Neural cell (in vitro differentiated cells): Measurements from ENCODE around the gene LRBA.

ENCODE experiments used
- EP300 ChIP-seq: fragments of 450-650 bp; conservative IDR thresholded peaks from 2 replicates; pipeline ENCODE4 v1.6.1; 2014; ENCODE audit warnings: antibody characterized with exemption, mild to moderate bottlenecking, moderate library complexity; ENCODE audit not compliant: poor library complexity, severe bottlenecking
- EZH2 ChIP-seq: fragments of 200-600, 300-800 bp; shearing (Covaris generic), sonication (generic); IDR thresholded peaks from 2 replicates; pipeline ENCODE4 v1.6.1; 2014; ENCODE audit warnings: antibody characterized with exemption, low read length, borderline replicate concordance, mild to moderate bottlenecking; ENCODE audit not compliant: insufficient read depth, poor library complexity, severe bottlenecking
- MXI1 ChIP-seq: fragments of 450-650 bp; conservative IDR thresholded peaks from 2 replicates; pipeline ENCODE4 v1.6.1; 2014; ENCODE audit warnings: antibody characterized with exemption, mild to moderate bottlenecking; ENCODE audit not compliant: poor library complexity, severe bottlenecking
- POLR2AphosphoS5 ChIP-seq: IDR thresholded peaks from 2 replicates; pipeline ENCODE4 v1.6.1; 2012
- RAD21 ChIP-seq: fragments of 450-650 bp; conservative IDR thresholded peaks from 2 replicates; pipeline ENCODE4 v1.6.1; 2014; ENCODE audit warnings: antibody characterized with exemption, mild to moderate bottlenecking, moderate library complexity
- REST ChIP-seq: IDR thresholded peaks from 2 replicates; pipeline ENCODE4 v1.6.1; 2012; ENCODE audit warnings: borderline replicate concordance
- SMC3 ChIP-seq: fragments of 450-650 bp; conservative IDR thresholded peaks from 2 replicates; pipeline ENCODE4 v1.6.1; 2014; ENCODE audit warnings: antibody characterized with exemption, mild to moderate bottlenecking, moderate library complexity; ENCODE audit not compliant: poor library complexity
- TAF1 ChIP-seq: IDR thresholded peaks from 2 replicates; pipeline ENCODE4 v1.6.1; 2012; ENCODE audit warnings: low read depth
- TF ChIP-seq, protein P1 (sequence below): fragments of 450-650 bp; IDR thresholded peaks from 2 replicates; pipeline ENCODE4 v1.5.1; 2014; ENCODE audit warnings: antibody characterized with exemption, mild to moderate bottlenecking, moderate library complexity; ENCODE audit not compliant: poor library complexity, severe bottlenecking

- TF ChIP-seq POLR2AphosphoS5, result no peak
- TF ChIP-seq, protein P1, sequence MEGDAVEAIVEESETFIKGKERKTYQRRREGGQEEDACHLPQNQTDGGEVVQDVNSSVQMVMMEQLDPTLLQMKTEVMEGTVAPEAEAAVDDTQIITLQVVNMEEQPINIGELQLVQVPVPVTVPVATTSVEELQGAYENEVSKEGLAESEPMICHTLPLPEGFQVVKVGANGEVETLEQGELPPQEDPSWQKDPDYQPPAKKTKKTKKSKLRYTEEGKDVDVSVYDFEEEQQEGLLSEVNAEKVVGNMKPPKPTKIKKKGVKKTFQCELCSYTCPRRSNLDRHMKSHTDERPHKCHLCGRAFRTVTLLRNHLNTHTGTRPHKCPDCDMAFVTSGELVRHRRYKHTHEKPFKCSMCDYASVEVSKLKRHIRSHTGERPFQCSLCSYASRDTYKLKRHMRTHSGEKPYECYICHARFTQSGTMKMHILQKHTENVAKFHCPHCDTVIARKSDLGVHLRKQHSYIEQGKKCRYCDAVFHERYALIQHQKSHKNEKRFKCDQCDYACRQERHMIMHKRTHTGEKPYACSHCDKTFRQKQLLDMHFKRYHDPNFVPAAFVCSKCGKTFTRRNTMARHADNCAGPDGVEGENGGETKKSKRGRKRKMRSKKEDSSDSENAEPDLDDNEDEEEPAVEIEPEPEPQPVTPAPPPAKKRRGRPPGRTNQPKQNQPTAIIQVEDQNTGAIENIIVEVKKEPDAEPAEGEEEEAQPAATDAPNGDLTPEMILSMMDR, result no peak
- TF ChIP-seq EZH2, result no peak
- TF ChIP-seq MXI1, result no peak
- TF ChIP-seq SMC3, result no peak
- no peak for TF ChIP-seq REST
- TF ChIP-seq EP300, result no peak
- no peak for TF ChIP-seq RAD21
- TF ChIP-seq TAF1, result no peak
Observed at GRCh38 chr4:150997141-150997540, 17.9 kb downstream of the LRBA start.
